Astrocyte of the hippocampus (primary cell): Measurements from ENCODE around the gene RSAD2.
A peak's percentile ranks its signal among the peaks of the same experiment; 100 is the strongest.
"Not testable (repeated sequence)": the region's sequence is repeated elsewhere in the genome, so short reads cannot be mapped to it uniquely, and the experiment has no call there.

Experiments used
- DNase-seq: peaks from one replicate; pipeline ENCODE4 v3.0.0; 2011; ENCODE audit warnings: low read depth, low spot score

Gene RSAD2

GRCh38 chr2:6864231-6864754 lies 13.3 kb upstream of the RSAD2 start:
- no peak for DNase-seq

- DNase-seq: peak; percentile 3
Observed at GRCh38 chr2:6864923-6865345, 12.6 kb upstream of the RSAD2 start.

GRCh38 chr2:6865346-6866274 lies 12.0 kb upstream of the RSAD2 start, which contains the start of gene CMPK2:
TSS of gene CMPK2 (minus strand) at chr2:6865907. CDS start at chr2:6865696, 211 bp downstream.
- peak; percentile 83 for DNase-seq

- DNase-seq: peak; percentile 62
Observed at GRCh38 chr2:6866275-6866671, 11.3 kb upstream of the RSAD2 start.

- DNase-seq: no peak
Observed at GRCh38 chr2:6866982-6867381, 10.6 kb upstream of the RSAD2 start.

GRCh38 chr2:6872394-6872793 lies 5.2 kb upstream of the RSAD2 start:
- no peak for DNase-seq

GRCh38 chr2:6874032-6874431 lies 3.5 kb upstream of the RSAD2 start:
- DNase-seq: no peak

GRCh38 chr2:6876309-6876708 lies 1.3 kb upstream of the RSAD2 start:
- no peak for DNase-seq

GRCh38 chr2:6878549-6878948 lies 972 bp downstream of the RSAD2 start:
- no peak for DNase-seq

- peak; percentile 22 for DNase-seq
Observed at GRCh38 chr2:6879011-6879410, 1.4 kb downstream of the RSAD2 start.

GRCh38 chr2:6880200-6880733 lies 2.7 kb downstream of the RSAD2 start:
- no peak for DNase-seq

- DNase-seq: no peak
Observed at GRCh38 chr2:6881046-6881445, 3.5 kb downstream of the RSAD2 start.

- no peak for DNase-seq
Observed at GRCh38 chr2:6881516-6881915, 3.9 kb downstream of the RSAD2 start.

GRCh38 chr2:6883448-6884122 lies 6.0 kb downstream of the RSAD2 start:
- no peak for DNase-seq

- no peak for DNase-seq
Observed at GRCh38 chr2:6885551-6885950, 8.0 kb downstream of the RSAD2 start.

GRCh38 chr2:6885968-6886367 lies 8.4 kb downstream of the RSAD2 start:
- DNase-seq: no peak

- no peak for DNase-seq
Observed at GRCh38 chr2:6887751-6888192, 10.2 kb downstream of the RSAD2 start.

- no peak for DNase-seq
Observed at GRCh38 chr2:6888724-6889123, 11.1 kb downstream of the RSAD2 start.

GRCh38 chr2:6893876-6894482 lies 16.4 kb downstream of the RSAD2 start:
- no peak for DNase-seq

GRCh38 chr2:6896930-6897759 lies 19.6 kb downstream of the RSAD2 start:
- DNase-seq: peak; percentile 57

GRCh38 chr2:6902581-6902980 lies 25.0 kb downstream of the RSAD2 start:
- DNase-seq: not testable (repeated sequence)
